WERI-Rb-1 (cell line): ENCODE measurements around the gene ANKS1A.
A peak's percentile ranks its signal among the peaks of the same experiment; 100 is the strongest.

ENCODE experiments used
- DNase-seq: peaks from one replicate; pipeline ENCODE4 v3.0.0-alpha.2; 2020
- H3K27ac ChIP-seq: fragments of 250-450 bp; sonication (Bioruptor Pico); 2 replicates; pipeline ENCODE4 v1.5.1; 2020; ENCODE audit warnings: mild to moderate bottlenecking, moderate library complexity
- H3K27me3 ChIP-seq: fragments of 250-450 bp; sonication (Bioruptor Pico); 2 replicates; pipeline ENCODE4 v1.5.1; 2021; ENCODE audit warnings: mild to moderate bottlenecking, low read depth, moderate library complexity; ENCODE audit not compliant: insufficient read depth, severe bottlenecking
- H3K36me3 ChIP-seq: fragments of 250-450 bp; sonication (Bioruptor Pico); 2 replicates; pipeline ENCODE4 v1.5.1; 2020; ENCODE audit warnings: mild to moderate bottlenecking, moderate library complexity
- H3K4me3 ChIP-seq: 2 replicates; pipeline ENCODE4 v1.5.1; 2011; ENCODE audit warnings: low read depth, mild to moderate bottlenecking, control low read depth, low read length
- H3K9me3 ChIP-seq: fragments of 250-450 bp; sonication (Bioruptor Pico); 2 replicates; pipeline ENCODE4 v1.5.1; 2021; ENCODE audit warnings: mild to moderate bottlenecking, moderate library complexity; ENCODE audit not compliant: severe bottlenecking
- CTCF ChIP-seq: IDR thresholded peaks from 2 replicates; pipeline ENCODE4 v1.5.1; 2011; ENCODE audit warnings: low read depth, mild to moderate bottlenecking, control low read depth, inconsistent platforms, low read length

ANKS1A gene

GRCh38 chr6:35018746-35019145 lies 129.7 kb downstream of the ANKS1A start:
- H3K4me3 ChIP-seq = no peak overlapping the region
- DNase-seq = no peak
- no peak for TF ChIP-seq CTCF
- peaks cover 20% of the 10 kb centered on the region for H3K36me3 ChIP-seq
- H3K9me3 ChIP-seq = no peaks in the 10 kb centered on the region
- no peak overlapping the region for H3K27ac ChIP-seq
- no peaks in the 10 kb centered on the region for H3K27me3 ChIP-seq

GRCh38 chr6:35019171-35019570 lies 130.1 kb downstream of the ANKS1A start:
- no peaks in the 10 kb centered on the region for H3K27me3 ChIP-seq
- no peaks in the 10 kb centered on the region for H3K9me3 ChIP-seq
- H3K4me3 ChIP-seq = no peak overlapping the region
- DNase-seq = no peak
- TF ChIP-seq CTCF = no peak
- H3K36me3 ChIP-seq = peaks cover 20% of the 10 kb centered on the region
- no peak overlapping the region for H3K27ac ChIP-seq

GRCh38 chr6:35019831-35020230 lies 130.8 kb downstream of the ANKS1A start:
- no peak for TF ChIP-seq CTCF
- Histone ChIP-seq H3K27me3 (no peaks in the 10 kb centered on the region), H3K27ac (no peak overlapping the region), H3K36me3 (peaks cover 20% of the 10 kb centered on the region), H3K4me3 (no peak overlapping the region), H3K9me3 (no peaks in the 10 kb centered on the region)
- DNase-seq = no peak

GRCh38 chr6:35021004-35021403 lies 131.9 kb downstream of the ANKS1A start:
- Histone ChIP-seq H3K36me3 (peaks cover 20% of the 10 kb centered on the region), H3K27me3 (no peaks in the 10 kb centered on the region), H3K4me3 (no peak overlapping the region), H3K9me3 (no peaks in the 10 kb centered on the region), H3K27ac (no peak overlapping the region)
- DNase-seq = no peak
- no peak for TF ChIP-seq CTCF

GRCh38 chr6:35023091-35024000 lies 134.3 kb downstream of the ANKS1A start:
- DNase-seq = no peak
- Histone ChIP-seq H3K27ac (no peak overlapping the region), H3K9me3 (no peaks in the 10 kb centered on the region), H3K36me3 (peaks cover 15% of the 10 kb centered on the region), H3K27me3 (no peaks in the 10 kb centered on the region), H3K4me3 (no peak overlapping the region)
- TF ChIP-seq CTCF = no peak

GRCh38 chr6:35024551-35025054 lies 135.5 kb downstream of the ANKS1A start:
- TF ChIP-seq CTCF = no peak
- H3K27ac ChIP-seq = no peak overlapping the region
- peak; percentile 44 for DNase-seq
- no peaks in the 10 kb centered on the region for H3K27me3 ChIP-seq
- H3K9me3 ChIP-seq = no peaks in the 10 kb centered on the region
- no peak overlapping the region for H3K4me3 ChIP-seq
- H3K36me3 ChIP-seq = peaks cover 5% of the 10 kb centered on the region
